ENCODE measurements around the gene DAB1.

Gene DAB1

GRCh38 chr1:57036641-57037579 lies 386.9 kb downstream of the DAB1 start:
- no peak for DNase-seq (ENCODE audit: extremely low spot score)
- TF ChIP-seq L3MBTL2 (conservative IDR thresholded peaks at IDR 0.05) (no peak), ZNF384 (IDR thresholded peaks at IDR 0.05) (no peak), NFRKB (IDR thresholded peaks at IDR 0.05) (no peak), LEF1 (IDR thresholded peaks at IDR 0.05; ENCODE audit: borderline replicate concordance) (no peak), PKNOX1 (IDR thresholded peaks at IDR 0.05) (no peak), FOXA1 (IDR thresholded peaks at IDR 0.05) (no peak), SUZ12 (IDR thresholded peaks at IDR 0.05) (no peak)
- ChIA-PET POLR2A (no interaction called here), CTCF (no interaction called here)

GRCh38 chr1:57034713-57035112 lies 389.1 kb downstream of the DAB1 start:
- no peak for TF ChIP-seq ZNF384 (IDR thresholded peaks at IDR 0.05)
- no peak for TF ChIP-seq FOXM1 (IDR thresholded peaks at IDR 0.05; ENCODE audit: borderline replicate concordance)
- no peak for TF ChIP-seq FOXK2 (IDR thresholded peaks at IDR 0.05)
- no peak for TF ChIP-seq FOXA1 (IDR thresholded peaks at IDR 0.05)
- TF ChIP-seq SP1 (IDR thresholded peaks at IDR 0.05) = no peak
- no peak for TF ChIP-seq ARNT (IDR thresholded peaks at IDR 0.05)
- no peak for TF ChIP-seq PKNOX1 (IDR thresholded peaks at IDR 0.05)
- TF ChIP-seq TARDBP (IDR thresholded peaks at IDR 0.05) = no peak
- TF ChIP-seq NFRKB (IDR thresholded peaks at IDR 0.05) = no peak
- TF ChIP-seq BHLHE40 (IDR thresholded peaks at IDR 0.05; ENCODE audit: borderline replicate concordance) = no peak
- no peak for TF ChIP-seq L3MBTL2 (conservative IDR thresholded peaks at IDR 0.05)
- TF ChIP-seq HDGF (IDR thresholded peaks at IDR 0.05; ENCODE audit: borderline replicate concordance) = no peak
- TF ChIP-seq ELF4 (IDR thresholded peaks at IDR 0.05) = no peak
- no peak for TF ChIP-seq CTBP1 (IDR thresholded peaks at IDR 0.05; ENCODE audit: borderline replicate concordance)
- DNase-seq (ENCODE audit: extremely low spot score) = no peak
- POLR2A ChIA-PET = no interaction called here
- CTCF ChIA-PET = no interaction called here

- CTCF ChIA-PET = no interaction called here
- no peak for TF ChIP-seq SUZ12 (IDR thresholded peaks at IDR 0.05)
- TF ChIP-seq TARDBP (IDR thresholded peaks at IDR 0.05) = no peak
- TF ChIP-seq NFRKB (IDR thresholded peaks at IDR 0.05) = no peak
- TF ChIP-seq BHLHE40 (IDR thresholded peaks at IDR 0.05; ENCODE audit: borderline replicate concordance) = no peak
- TF ChIP-seq FOXA1 (IDR thresholded peaks at IDR 0.05) = no peak
- TF ChIP-seq FOXM1 (IDR thresholded peaks at IDR 0.05; ENCODE audit: borderline replicate concordance) = no peak
- TF ChIP-seq FOXK2 (IDR thresholded peaks at IDR 0.05) = no peak
- no peak for TF ChIP-seq ARNT (IDR thresholded peaks at IDR 0.05)
- TF ChIP-seq CTBP1 (IDR thresholded peaks at IDR 0.05; ENCODE audit: borderline replicate concordance) = no peak
- no peak for TF ChIP-seq SP1 (IDR thresholded peaks at IDR 0.05)
- no peak for TF ChIP-seq PKNOX1 (IDR thresholded peaks at IDR 0.05)
- no peak for TF ChIP-seq L3MBTL2 (conservative IDR thresholded peaks at IDR 0.05)
- TF ChIP-seq ZNF384 (IDR thresholded peaks at IDR 0.05) = no peak
- TF ChIP-seq LEF1 (IDR thresholded peaks at IDR 0.05; ENCODE audit: borderline replicate concordance) = no peak
- no peak for TF ChIP-seq HDGF (IDR thresholded peaks at IDR 0.05; ENCODE audit: borderline replicate concordance)
- TF ChIP-seq ELF4 (IDR thresholded peaks at IDR 0.05) = no peak
- POLR2A ChIA-PET = no interaction called here
- no peak for DNase-seq (ENCODE audit: extremely low spot score)
Observed at GRCh38 chr1:57033222-57034001, 390.4 kb downstream of the DAB1 start.

- ChIA-PET CTCF (no interaction called here), POLR2A (no interaction called here)
- TF ChIP-seq BHLHE40 (IDR thresholded peaks at IDR 0.05; ENCODE audit: borderline replicate concordance) = no peak
- TF ChIP-seq PKNOX1 (IDR thresholded peaks at IDR 0.05) = no peak
- no peak for TF ChIP-seq NFRKB (IDR thresholded peaks at IDR 0.05)
- no peak for TF ChIP-seq L3MBTL2 (conservative IDR thresholded peaks at IDR 0.05)
- no peak for TF ChIP-seq ARNT (IDR thresholded peaks at IDR 0.05)
- no peak for TF ChIP-seq SUZ12 (IDR thresholded peaks at IDR 0.05)
- no peak for TF ChIP-seq FOXM1 (IDR thresholded peaks at IDR 0.05; ENCODE audit: borderline replicate concordance)
- TF ChIP-seq ZNF384 (IDR thresholded peaks at IDR 0.05) = no peak
- TF ChIP-seq FOXA1 (IDR thresholded peaks at IDR 0.05) = no peak
- no peak for TF ChIP-seq ELF4 (IDR thresholded peaks at IDR 0.05)
- no peak for TF ChIP-seq FOXK2 (IDR thresholded peaks at IDR 0.05)
- no peak for DNase-seq (ENCODE audit: extremely low spot score)
Observed at GRCh38 chr1:57026624-57027354, 397.1 kb downstream of the DAB1 start.

- CTCF ChIA-PET = no interaction called here
- POLR2A ChIA-PET = no interaction called here
- TF ChIP-seq NFRKB (IDR thresholded peaks at IDR 0.05) (no peak), ZNF384 (IDR thresholded peaks at IDR 0.05) (no peak), ARNT (IDR thresholded peaks at IDR 0.05) (no peak), PKNOX1 (IDR thresholded peaks at IDR 0.05) (no peak), HDGF (IDR thresholded peaks at IDR 0.05; ENCODE audit: borderline replicate concordance) (no peak), BHLHE40 (IDR thresholded peaks at IDR 0.05; ENCODE audit: borderline replicate concordance) (no peak), LEF1 (IDR thresholded peaks at IDR 0.05; ENCODE audit: borderline replicate concordance) (no peak), CTBP1 (IDR thresholded peaks at IDR 0.05; ENCODE audit: borderline replicate concordance) (no peak), FOXA1 (IDR thresholded peaks at IDR 0.05) (no peak), FOXK2 (IDR thresholded peaks at IDR 0.05) (no peak), L3MBTL2 (conservative IDR thresholded peaks at IDR 0.05) (no peak), SUZ12 (IDR thresholded peaks at IDR 0.05) (no peak), FOXM1 (IDR thresholded peaks at IDR 0.05; ENCODE audit: borderline replicate concordance) (no peak), TARDBP (IDR thresholded peaks at IDR 0.05) (no peak), SP1 (IDR thresholded peaks at IDR 0.05) (no peak)
- no peak for DNase-seq (ENCODE audit: extremely low spot score)
Observed at GRCh38 chr1:57024855-57025254, 399.0 kb downstream of the DAB1 start.
